HFF-Myc (cell line): ENCODE results near the gene SYCE1L.

Experiments used
- DNase-seq: peaks from one replicate; pipeline ENCODE4 v3.0.0-alpha.2; 2011; ENCODE audit warnings: low read depth; ENCODE audit errors: extremely low read depth
- H3K4me3 ChIP-seq: replicated peaks from 2 replicates; pipeline ENCODE4 v1.5.1; 2011; ENCODE audit warnings: low read depth, mild to moderate bottlenecking, control low read depth, low read length
- TF ChIP-seq, protein P1 (sequence below): IDR thresholded peaks from 2 replicates; pipeline ENCODE4 v1.5.1; 2012; ENCODE audit warnings: mild to moderate bottlenecking, low read depth, low read length, control low read depth; ENCODE audit errors: missing control alignments

The SYCE1L gene

DNA sequence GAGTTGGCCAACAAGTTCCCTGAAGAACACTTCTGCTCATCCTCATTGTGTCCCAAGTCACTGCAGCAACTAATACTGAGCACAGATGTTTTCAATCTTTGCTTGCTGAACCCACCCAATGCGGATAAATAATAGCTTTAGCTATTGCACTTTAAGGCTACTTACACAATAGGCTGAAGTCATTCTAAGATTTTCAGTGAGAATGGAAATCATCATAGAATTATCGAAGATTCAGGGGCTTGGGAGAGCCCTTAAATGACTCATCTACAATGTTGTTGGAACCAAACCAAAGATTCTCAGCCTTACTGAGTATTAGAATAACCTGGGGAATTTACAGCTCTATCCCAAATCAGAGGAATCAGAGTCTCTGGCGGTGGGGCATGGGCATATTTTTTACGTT lies 51.2 kb downstream of the SYCE1L start:
- TF ChIP-seq, protein P1, sequence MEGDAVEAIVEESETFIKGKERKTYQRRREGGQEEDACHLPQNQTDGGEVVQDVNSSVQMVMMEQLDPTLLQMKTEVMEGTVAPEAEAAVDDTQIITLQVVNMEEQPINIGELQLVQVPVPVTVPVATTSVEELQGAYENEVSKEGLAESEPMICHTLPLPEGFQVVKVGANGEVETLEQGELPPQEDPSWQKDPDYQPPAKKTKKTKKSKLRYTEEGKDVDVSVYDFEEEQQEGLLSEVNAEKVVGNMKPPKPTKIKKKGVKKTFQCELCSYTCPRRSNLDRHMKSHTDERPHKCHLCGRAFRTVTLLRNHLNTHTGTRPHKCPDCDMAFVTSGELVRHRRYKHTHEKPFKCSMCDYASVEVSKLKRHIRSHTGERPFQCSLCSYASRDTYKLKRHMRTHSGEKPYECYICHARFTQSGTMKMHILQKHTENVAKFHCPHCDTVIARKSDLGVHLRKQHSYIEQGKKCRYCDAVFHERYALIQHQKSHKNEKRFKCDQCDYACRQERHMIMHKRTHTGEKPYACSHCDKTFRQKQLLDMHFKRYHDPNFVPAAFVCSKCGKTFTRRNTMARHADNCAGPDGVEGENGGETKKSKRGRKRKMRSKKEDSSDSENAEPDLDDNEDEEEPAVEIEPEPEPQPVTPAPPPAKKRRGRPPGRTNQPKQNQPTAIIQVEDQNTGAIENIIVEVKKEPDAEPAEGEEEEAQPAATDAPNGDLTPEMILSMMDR: no peak
- DNase-seq: no peak

More for the DNA sequence above, 51.2 kb downstream of the SYCE1L start:
- no peak overlapping the region for H3K4me3 ChIP-seq
